ENCODE measurements around the gene CD320. TPM values are rescaled to one million over a fixed set of nuclear protein-coding genes. Genes with fewer than 3 reads are reported as not detected.
"Not testable (repeated sequence)": the region's sequence is repeated elsewhere in the genome, so short reads cannot be mapped to it uniquely, and the experiment has no call there.

The CD320 gene
- total RNA-seq, 4 donors from 2014 or later: 9.0 to 23.6 (median 16.8) TPM

GRCh38 chr19:8320564-8321066 lies 12.5 kb upstream of the CD320 start:
- intact Hi-C loops (cut with DNase I; ENCODE audit: low total_unique reads): loop anchor here (10.0 kb wide), 1 partner anchor 56 kb away; no protein-coding TSS in a partner anchor
- DNase-seq (ENCODE audit: low spot score in 2 of 2): no peak
- TF ChIP-seq CTCF (IDR thresholded peaks at IDR 0.05): no peak
- TF ChIP-seq POLR2A (IDR thresholded peaks at IDR 0.05): no peak
- WGBS, 2 donors: 0 to 2% methylated on average over 16 of the region's 16 CpGs
- peak overlapping the region; percentile 87 for H3K4me3 ChIP-seq (ENCODE audit: low read depth, poor library complexity, severe bottlenecking)

DNA sequence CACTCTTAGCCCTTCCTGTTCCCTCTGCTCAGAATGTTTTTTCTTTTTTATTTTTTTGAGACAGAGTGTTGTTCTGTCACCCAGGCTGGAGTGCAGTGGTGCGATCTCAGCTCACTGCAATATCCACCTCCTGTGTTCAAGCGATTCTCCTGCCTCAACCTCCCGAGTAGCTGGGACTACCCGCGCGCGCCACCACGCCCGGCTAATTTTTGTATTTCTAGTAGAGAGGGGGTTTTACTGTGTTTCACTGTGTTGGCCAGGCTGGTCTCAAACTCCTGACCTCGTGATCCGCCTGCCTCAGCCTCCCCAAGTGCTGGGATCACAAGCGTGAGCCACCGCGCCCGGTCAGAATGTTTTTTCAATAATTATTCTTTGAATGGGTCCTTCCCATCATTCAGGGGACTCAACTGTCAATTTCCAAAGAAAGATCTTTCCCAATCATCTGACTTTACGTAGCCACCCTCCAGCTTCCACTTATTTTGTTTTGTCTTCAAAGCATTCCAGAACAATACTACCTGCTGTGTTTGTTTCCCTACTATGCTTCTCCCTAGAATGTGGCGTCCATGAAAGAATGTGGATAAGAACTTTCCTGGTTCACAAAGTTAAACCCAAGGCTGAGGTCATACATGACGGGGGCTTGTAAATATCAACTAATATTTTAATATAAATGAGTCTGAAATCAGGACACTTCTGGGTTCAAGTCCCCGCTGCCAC lies 11.8 kb upstream of the CD320 start:
- no peak overlapping the region for H3K4me3 ChIP-seq (ENCODE audit: low read depth, poor library complexity, severe bottlenecking)
- WGBS, 2 donors: 83 to 86% methylated on average over 19 of the region's 19 CpGs
- no peak for TF ChIP-seq CTCF (IDR thresholded peaks at IDR 0.05)
- TF ChIP-seq POLR2A (IDR thresholded peaks at IDR 0.05): no peak
- no peak for DNase-seq (ENCODE audit: low spot score in 2 of 2)
- intact Hi-C loops (cut with DNase I; ENCODE audit: low total_unique reads): loop anchor here (10.0 kb wide), 1 partner anchor 55 kb away; no protein-coding TSS in a partner anchor

GRCh38 chr19:8318835-8319234 lies 10.7 kb upstream of the CD320 start:
- 70 to 83% methylated on average over 9 of the region's 9 CpGs for WGBS, 2 donors
- DNase-seq (ENCODE audit: low spot score in 2 of 2); intact Hi-C loops (cut with DNase I; ENCODE audit: low total_unique reads); H3K4me3 ChIP-seq (ENCODE audit: low read depth, poor library complexity, severe bottlenecking): not testable (repeated sequence)

DNA sequence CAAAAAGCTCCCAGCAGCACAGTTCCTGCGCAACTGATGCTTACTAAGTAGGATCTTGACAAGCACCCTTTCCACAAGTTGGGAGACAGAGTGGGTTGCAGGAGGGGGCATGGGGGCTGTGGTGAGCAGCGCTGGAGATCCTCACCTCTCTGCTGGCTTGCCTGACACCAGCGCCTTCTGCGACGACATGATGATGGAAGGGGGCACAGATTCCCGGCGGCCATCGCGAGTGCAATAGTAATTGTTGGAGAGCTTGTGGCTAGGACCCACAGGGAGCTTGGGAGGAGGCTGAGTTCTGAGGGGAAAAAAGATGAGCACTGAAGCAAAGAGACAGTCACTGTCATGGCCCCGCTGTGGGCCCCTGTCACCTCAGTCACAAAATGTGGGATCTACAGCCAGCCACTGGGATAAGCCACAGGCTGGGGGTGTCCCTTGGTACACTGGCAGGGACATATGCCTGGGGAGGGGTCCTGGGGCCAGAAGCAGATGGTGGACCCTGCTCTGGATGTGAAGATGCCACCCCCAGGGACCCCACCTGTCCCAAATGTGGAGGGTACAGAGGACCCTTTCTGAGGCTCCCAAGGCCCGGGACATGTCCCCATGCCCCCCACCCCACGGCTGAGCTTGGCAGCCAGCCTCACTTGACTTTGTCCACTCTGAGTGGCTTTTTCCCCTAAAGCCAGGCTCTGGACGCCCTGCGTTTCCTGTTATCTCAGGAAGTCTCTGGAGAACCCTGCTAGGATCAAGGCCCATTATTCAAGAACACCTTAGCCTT lies 8.4 kb upstream of the CD320 start:
- intact Hi-C loops (cut with DNase I; ENCODE audit: low total_unique reads): no loop called here
- no peak for DNase-seq (ENCODE audit: low spot score in 2 of 2)

GRCh38 chr19:8314981-8315640 lies 7.0 kb upstream of the CD320 start:
- 87% methylated on average over 11 of the region's 11 CpGs for WGBS, 2 donors
- intact Hi-C loops (cut with DNase I; ENCODE audit: low total_unique reads): not testable (repeated sequence)

More for the DNA sequence above, 8.4 kb upstream of the CD320 start:
- no peak for TF ChIP-seq POLR2A (IDR thresholded peaks at IDR 0.05)
- TF ChIP-seq CTCF (IDR thresholded peaks at IDR 0.05): no peak
- 86 to 88% methylated on average over 14 of the region's 14 CpGs for WGBS, 2 donors
- no peak overlapping the region for H3K4me3 ChIP-seq (ENCODE audit: low read depth, poor library complexity, severe bottlenecking)

DNA sequence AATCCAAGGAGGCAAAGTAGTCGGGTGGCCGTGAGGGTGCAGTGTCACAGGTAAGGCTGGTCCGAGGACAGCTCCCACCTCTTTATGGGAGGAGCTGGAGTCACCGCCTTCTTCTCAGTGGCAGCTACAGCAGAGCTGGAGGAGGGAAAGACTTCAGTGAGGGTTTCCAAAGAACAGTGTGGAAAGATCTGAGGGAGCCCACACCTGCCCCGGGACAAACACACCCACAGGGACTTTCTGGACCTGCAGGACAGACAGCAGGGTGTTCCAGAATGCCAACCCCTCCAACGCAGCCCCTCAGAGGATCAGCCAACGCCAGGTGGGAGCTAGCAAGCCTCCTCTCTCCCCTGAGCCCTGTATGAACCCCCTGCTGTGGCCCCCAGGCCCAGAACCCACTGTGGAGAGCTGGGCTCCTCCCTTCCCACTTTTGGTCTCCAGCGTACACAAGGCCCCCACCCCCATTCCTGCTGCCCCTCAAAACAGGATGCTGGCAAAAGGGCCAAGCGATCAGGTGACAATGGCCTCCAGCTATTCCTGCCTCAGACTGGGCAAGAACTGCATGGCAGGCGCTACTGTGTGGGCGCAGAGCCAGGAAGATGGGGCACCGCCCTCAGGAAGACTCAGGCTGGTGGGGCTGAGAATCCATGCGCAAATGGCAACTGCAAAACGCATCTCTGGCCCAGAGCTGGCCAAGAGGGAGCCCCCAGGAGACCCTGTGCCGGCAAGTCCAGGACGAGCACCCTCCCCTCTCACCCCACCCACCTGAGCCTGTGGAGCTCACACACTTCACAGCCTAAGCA lies 3.5 kb upstream of the CD320 start:
- DNase-seq (ENCODE audit: low spot score in 2 of 2): peak; percentile 41 to 91
- no peak for TF ChIP-seq POLR2A (IDR thresholded peaks at IDR 0.05)
- no peak for TF ChIP-seq CTCF (IDR thresholded peaks at IDR 0.05)
- intact Hi-C loops (cut with DNase I; ENCODE audit: low total_unique reads): no loop called here
- no peak overlapping the region for H3K4me3 ChIP-seq (ENCODE audit: low read depth, poor library complexity, severe bottlenecking)
- WGBS, 2 donors: 40 to 43% methylated on average over 14 to 16 of the region's 16 CpGs

More at GRCh38 chr19:8314981-8315640, 7.0 kb upstream of the CD320 start:
- DNase-seq (ENCODE audit: low spot score in 2 of 2): peak in 1 of 2 donors; percentile 13
- H3K4me3 ChIP-seq (ENCODE audit: low read depth, poor library complexity, severe bottlenecking): not testable (repeated sequence)

Measured in lower leg skin (tissue), 4 donors.